GM18517 (cell line): ENCODE measurements around the gene BRME1.
"Not testable (repeated sequence)": the region's sequence is repeated elsewhere in the genome, so short reads cannot be mapped to it uniquely, and the experiment has no call there.

ENCODE experiments used
- ATAC-seq: cut with Tn5 transposase; IDR thresholded peaks from one replicate; pipeline ENCODE4 v1.9.1; 2021; ENCODE audit warnings: mild to moderate bottlenecking, moderate library complexity; ENCODE audit not compliant: unreplicated experiment

The BRME1 gene

DNA sequence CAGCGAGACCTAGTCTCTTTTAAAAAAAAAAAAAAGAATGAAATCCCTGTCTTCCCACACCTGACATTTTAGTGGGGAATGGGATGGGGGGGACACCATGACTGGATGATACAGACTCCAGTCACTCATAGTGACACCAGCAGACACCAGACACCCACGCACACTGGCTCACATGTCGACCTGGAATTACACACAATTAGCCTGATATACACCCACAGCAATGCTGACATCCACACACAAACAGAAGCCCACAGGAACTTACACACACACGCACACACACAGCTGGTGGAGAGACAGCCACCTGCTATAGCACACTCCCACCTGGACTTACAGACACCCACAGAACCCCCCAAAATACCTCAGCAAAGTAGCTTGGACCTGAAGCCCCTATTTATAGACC is 37.3 kb downstream of the BRME1 start:
- no peak for ATAC-seq

DNA sequence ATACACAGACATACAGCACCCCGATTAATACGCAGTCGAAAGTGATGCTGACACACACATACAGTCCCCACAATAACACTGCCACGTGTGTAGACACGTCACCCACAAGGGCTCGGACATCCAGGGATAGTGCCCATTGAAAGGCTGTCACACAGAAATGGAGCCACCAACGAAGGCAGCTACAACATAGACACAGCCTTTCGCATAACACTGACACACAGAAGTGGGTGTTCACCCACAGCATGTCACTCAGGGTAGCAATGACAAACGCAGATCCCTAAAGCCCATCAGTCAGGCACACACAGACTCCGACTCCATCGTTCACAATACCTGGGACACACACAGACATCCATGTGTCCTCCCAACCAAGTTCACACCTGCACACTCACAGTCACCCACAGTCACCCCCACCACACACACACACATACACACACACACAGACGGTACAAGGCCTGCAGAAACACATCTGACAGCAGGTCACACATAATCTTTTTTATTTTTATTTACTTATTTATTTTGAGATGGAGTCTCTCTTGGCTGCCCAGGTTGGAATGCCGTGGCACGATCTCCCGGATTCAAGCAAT is 39.4 kb downstream of the BRME1 start:
- ATAC-seq: no peak

DNA sequence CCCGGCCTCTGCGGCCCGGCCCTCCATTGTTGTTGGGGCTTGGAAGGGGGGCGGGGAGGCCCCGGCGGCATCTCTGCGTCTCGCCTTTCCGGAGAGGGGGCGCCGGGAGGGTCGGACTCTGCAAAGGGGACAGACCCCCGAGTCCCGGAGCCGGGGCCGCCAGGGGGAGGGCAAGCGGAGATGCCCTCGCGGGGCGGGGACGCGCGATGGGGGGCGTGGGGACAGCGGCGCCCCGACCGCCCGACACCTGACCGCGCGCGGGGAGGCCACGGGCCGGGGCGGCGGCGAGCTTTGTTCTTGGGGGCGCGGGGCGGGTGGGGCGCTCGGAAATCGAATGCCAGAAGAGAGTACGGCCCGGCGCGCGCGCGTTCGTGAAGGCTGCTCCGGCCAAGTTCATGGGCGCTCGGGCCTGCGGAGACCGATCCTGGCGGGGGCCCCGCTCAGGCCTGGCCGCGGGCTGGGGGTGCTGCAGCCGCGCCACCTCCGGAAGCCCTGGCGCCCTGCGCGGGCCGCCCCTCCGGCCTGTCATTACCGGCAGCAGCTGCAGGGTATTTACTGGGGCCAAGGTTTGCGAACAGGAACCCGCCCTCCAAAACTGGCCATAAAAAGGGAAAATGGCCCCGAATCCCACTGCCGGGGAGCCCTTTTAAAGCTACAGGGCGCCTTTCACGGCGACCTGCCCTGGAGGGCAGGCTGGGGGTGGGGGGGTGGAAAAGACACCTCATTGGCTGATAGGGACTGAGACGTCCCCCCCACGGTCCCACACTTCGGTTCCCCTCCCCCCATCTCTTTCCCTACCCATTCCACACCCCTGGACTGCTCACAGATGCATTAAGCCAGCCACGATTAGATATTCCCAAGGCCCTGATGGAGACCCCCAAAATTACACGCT is 40.1 kb downstream of the BRME1 start:
- no peak for ATAC-seq

DNA sequence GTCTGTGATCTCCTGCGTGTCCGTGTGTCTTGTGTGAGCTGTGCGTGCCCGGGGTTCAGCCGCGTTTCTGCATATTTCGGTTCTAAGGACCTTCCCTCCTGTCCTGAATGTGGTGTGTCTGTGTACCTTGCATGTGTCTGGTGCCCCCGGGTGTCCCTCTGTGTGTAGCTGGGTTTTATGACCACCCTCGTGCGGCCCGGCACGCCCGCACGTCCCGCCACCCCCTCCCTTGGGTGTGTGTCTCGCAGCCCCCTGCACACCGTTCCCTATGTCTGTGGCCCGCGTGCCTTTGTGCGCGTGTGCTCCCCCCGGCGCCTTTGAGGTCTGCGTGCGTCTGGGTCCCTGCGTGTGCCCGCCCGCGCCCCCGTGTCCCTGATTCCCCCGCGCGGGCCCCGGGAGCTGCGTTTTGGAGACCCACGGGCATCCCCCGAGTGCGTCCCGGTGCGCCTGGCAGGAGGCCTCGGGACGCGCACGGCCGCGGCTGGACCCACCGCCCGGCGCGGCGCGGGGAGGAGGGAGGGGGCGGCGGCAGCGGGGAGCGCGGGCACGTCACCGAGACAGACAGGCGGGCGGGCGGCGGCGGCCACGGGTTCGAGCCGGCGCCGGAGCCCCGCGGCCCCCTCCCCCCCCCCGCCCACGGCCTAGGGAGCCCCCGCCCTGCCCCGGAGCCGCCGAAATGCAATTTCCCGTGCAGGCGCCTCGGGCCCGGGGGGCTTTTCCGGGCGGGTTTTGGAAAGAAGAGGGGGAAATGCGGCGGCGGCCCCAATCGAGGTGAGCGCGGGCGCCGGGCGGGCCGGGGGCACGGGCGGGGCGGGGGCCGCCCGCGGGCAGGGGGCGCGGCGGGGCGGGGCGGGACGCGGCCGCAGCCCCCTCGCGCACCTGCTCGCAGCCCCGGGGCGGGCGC is 41.0 kb downstream of the BRME1 start:
- no peak for ATAC-seq

DNA sequence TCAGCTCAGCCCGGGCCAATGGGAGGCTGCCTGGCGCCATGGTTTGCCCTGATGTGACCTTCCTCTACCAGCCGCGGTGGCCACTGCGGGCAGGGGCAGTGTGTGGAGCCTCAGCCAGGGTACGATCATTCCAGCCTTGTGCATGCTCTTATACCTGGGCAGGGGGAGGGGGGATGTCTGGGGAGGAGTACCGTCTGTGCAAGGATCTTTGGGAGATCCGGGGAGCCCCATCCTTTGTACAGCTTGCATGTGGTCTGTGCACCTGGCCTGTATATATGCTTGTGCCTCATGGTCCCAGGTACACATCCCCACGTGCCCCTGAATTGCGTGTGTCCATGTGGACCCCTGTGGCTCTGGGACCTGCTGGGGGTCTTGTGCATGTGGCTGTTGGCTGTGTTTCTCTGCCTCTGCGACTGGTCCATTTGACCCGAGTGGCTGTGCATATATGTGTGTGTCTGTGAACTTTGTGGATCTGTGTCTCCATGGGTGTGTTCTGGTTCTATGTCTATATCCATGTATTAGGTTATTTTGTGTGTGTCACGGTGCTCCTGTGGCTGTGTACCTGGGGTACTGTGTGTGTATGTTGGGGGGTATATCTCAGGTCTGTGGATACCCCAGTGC is 41.8 kb downstream of the BRME1 start:
- ATAC-seq: no peak

DNA sequence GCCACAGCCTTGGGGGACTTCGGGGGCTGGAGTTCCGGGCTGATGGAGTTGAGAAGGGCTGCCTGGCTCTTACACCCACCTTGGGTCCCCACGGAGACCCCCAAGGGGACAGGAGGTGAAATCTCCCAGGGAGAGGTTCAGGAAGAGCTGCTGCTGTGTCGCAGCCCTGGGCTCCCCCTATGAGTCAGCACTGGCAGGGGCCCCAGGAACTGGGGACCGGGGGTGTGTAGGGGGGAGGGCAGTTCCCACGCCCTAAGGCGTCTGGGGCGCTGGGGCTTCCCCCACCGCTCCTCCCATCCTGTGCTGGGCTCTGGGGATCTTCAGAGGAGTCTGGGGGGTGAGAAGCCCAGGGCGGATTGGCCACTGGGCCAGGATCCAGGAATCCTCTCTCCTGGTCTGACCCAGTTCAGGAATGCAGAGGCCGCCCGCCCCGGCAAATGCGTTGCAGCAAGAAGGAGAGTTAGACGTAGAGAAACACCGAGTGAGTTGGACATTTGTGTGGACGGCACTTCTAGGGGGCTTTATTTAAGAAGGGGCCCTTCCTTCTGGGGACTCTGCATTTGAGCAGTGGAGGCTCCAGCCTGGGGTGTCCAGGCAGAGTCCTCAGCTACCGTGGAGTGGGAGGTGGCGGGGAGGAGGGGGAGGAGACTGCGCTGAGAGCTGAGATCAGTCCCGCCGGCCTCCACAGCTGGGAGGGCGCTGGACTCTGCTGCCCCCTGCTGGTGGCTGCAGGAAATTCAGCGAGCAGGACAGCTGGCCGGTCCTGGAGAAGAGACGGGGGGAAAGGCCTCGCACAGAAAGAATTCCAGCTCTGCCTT is 44.0 kb downstream of the BRME1 start:
- no peak for ATAC-seq

DNA sequence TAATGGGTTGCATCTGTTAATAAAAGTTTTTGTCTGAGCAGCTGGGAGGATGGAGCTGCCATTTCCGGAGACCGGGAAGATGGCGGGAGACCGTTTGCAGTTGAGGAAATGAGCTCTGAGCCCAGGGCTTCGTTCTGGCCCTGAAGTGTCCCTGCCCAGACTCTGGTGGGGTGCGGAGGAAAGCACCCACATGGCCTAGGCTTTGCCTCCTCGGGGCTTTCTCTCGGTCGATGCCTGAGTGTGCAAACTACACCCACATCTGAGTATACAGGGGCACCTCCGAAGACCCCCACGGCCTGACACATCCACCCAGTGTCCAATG is 44.6 kb downstream of the BRME1 start:
- ATAC-seq: no peak

DNA sequence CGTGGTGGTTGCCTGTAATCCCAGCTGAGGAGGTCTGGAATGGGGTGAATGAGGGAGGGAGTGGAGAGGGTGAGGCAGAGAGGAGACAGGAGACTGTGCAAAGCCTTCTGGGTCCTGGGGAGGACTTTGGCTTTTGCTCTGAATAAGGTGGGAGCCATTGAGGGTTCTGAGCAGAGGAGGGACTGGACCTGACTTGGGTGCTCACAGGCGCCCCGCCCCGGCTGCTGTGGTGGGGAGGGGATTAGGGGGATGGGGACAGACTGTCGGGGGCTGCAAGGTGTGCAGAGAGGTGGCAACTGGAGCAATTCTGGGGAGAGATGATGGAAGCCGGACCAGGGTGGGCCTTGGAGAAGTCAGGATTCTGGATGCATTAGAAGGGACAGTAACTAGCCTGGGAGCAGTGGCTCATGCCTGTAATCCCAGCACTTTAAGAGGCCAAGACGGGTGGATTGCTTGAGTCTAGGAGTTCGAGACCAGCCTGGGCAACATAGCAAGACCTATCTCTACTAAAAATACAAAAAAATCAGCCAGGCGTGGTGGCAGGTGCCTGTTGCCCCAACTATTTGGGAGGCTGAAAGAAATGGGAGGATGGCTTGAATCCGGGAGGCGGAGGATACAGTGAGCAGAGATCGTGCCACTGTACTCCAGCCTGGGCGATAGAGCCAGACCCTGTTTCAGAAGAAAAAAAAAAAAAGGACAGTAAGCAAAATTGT is 45.1 kb downstream of the BRME1 start:
- no peak for ATAC-seq

DNA sequence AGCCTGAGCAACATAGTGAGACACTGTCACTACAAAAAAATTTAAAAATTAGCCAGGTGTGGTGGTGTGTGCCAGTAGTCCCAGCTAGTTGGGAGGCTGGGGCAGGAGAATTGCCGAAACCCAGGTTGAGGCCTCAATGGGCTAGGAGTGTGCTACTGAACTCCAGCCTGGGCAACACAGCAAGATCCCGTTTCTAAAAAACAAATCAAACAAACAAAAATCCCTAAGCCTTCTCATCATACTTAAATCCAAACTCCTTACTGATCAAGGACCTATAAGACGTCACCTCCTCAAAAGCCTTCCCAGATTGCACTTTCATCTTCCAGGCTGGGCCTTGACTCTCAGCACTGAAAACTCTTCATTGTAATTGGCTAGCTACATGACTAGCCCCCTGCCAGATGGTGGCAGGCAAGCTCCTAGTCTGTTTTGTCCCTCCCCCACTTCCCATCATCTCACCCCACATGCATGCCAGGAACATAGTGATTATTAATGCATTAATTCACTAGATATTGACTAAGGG is 46.5 kb downstream of the BRME1 start:
- no peak for ATAC-seq

DNA sequence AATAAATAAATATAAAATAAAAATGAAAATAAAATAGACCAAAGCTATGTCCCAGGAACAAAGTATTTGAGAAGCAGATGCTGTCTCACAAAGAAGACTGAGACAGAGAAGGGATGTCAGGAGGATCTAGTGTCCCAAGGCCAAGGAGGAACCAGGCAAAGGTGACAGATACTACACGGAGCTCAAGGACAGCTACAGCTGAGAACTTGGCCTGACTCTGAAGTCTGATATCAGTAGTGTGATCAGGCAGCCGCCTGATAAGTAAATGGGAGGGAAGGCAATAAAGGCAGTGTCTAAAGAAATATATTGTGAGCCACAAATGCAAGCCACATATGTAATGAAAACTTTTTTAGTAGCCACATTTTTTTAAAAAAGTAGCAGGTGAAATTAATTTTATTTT is 49.4 kb downstream of the BRME1 start:
- no peak for ATAC-seq

DNA sequence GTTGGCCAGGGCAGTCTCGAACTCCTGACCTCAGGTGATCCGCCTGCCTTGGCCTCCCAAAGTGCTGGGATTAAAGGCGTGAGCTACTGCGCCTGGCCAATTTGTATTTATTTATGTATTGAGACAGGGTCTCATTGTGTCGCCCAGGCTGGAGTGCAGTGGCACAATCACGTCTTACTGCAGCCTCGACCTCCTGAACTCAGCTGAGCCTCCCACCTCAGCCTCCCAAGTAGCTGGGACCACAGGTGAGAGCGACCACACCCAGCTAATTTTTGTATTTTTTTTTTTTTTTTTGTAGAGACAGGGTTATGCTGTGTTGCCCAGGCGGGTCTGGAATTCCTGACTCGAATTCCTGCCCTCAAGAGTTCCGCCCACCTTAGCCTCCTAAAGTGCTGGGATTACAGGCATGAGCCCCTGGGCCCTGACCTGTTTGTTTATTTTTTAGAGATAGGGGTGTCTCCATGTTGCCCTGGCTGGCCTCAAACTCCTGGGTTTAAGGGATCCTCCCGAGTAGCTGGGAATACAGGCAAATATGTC is 53.7 kb downstream of the BRME1 start:
- not testable (repeated sequence) for ATAC-seq

DNA sequence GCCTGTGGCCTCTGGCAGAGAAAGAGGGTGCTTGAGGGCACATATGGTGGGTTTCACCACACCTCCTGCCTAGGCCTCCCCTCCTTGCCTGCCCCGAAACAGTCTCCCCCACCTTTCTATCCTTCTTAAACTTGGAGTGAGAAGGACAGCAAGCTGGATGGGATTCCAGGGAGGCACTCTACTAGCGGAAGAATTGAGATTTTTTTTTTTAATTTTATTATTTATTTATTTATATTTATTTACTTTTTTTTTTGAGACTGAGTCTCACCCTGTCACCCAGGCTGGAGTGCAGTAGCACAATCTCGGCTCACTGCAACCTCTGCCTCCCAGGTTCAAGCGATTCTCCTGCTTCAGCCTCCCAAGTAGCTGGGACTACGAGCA is 54.2 kb downstream of the BRME1 start:
- ATAC-seq: not testable (repeated sequence)

DNA sequence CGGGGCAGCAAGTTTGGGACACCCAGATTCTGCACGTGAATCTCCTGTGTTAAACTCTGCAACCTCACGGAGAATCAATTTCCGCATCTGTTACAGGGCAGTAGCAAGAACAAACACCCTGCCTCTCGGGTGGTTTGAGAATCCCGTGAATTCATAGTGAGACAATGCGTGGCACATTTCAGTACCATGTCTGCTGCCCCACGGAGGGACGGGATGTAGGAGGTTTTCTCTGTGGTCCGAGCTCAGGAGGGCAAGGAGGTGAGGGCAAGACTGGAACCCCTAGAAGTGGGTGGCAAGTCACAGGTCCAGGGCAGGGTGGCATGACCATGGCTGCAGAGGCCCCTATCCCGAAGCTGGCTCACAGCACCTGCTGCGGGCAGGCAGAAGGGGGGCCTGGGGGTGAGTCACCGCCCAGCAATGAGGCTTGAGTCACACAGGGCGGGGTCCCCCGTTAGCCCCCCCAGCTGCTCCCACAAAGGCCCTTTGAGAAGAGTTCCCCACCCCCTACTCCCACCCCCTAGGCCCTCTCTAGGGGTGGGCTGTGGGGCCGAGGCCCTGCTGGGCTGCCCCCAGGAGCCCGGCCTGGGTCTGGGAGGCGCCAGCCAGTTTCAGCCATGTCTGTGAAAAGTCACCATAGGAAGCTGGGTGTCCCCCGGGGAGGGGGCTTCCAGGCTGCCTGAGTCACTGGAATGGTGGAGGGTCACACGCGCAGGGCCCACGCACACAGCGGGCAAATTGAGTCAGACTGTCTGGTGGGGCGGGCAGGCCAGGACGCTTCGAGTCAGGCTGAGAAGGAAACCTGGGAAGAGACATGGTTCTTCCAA is 54.8 kb downstream of the BRME1 start:
- ATAC-seq: no peak

DNA sequence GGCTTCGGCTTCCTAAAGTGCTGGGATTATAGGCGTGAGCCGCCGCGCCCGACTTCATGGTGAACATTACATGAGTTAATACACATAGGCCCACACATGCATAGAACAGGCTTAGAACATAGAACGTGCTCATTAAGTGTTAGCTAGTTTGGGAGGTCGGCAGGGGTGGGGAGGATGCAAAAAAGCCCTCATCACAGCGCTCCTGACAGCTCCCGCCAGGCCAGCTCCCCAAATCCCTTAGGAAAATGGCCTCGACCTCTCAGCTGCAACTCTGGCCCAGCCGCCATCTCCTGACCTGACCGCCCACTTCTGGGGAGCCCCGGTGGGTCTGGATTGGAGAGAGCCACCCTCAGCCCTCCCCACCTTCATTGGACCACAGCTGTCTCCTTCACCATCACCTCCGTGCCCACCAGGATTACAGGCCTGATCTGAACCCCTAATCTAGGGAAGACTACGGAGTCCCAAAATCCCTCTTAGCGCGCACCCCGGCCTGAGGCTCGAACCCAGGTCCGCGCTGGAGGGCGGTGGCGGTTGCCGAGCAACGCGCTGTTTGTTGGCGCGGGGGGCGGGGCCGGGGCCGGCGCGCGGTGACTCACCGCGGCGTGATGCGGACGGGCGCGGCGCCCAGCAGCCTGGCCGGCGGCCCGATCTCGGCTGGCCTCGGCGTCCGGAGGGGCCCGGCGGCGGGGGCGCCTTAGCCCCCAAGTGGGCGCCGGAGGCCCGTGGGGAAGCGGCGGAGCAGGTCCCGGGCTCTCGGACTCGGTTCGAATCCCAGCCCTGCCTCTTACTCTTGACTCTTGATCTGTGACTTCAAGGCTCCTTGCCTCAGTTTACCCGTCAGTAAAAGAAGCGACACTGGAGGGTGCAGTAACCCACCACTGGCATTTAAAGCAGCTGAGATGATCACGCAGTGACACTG is 55.7 kb downstream of the BRME1 start:
- ATAC-seq: no peak

DNA sequence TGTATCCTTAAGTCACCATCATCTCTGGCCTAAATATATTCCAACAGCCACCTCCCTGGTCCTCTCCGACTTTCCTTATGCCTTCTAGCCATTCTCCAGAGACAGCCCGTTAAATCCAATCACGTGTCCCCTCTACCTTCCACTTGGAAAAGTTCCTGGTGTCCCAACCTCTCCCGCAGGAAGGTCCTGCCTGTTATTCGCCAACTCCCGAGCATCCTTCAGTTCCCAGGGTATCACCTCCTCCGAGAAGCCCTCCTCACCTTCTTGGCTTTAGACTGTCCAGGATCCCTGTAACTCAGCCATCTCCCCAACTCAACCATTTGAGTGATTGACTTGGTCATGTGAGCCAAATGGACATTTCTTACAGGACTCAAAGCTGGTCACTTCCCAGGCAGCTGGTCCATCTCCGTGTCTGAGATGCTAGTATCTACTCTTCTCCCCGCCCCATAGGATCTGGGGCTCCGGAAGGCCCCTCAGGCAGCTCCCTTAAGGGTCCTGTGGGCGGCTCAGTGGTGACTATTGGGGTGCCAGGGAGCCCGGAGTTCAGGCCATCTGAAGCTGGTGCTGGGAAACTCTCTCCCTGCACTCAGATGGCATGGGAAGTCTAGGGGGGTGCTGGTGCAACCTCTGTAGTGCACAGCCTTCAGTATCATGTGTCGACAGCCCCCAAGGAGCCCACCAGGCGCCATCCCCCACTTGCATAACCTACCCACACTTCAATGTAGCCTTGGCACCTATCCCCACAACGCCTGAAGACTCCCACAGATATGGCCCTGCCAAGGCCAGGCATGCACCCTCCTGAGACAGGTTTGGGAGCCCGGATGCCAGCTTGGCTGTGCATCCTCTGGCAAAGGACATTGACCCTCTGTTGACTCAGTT is 56.9 kb downstream of the BRME1 start:
- ATAC-seq: no peak

DNA sequence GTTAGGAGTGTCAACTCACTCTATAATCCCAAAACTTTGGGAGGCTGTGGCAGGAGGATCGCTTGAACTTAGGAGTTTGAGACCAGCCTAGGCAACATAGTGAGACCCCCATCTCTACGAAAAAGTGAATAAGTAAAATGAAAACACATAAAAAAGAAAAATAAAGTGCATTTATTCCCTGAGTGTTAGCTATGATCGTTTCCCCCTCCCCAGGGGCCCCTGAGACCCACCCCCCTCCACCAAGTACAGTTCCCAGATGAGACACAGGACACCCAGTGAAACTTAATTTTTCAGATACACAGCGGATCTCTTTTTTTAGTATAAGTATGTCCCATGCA is 57.6 kb downstream of the BRME1 start:
- ATAC-seq: no peak
